ENCODE results near the gene PDZD2.
A peak's percentile ranks its signal among the peaks of the same experiment; 100 is the strongest.
"Not testable (repeated sequence)": the region's sequence is repeated elsewhere in the genome, so short reads cannot be mapped to it uniquely, and the experiment has no call there.

Gene PDZD2

GRCh38 chr5:31692561-31693221 lies 53.8 kb downstream of the PDZD2 start:
- DNase-seq, result no peak

- no peak for DNase-seq
These were observed 59.7 kb downstream of the PDZD2 start for GRCh38 chr5:31698673-31699072.

GRCh38 chr5:31701642-31702299 lies 62.8 kb downstream of the PDZD2 start:
- no peak for DNase-seq

- DNase-seq, result peak; percentile 2
These were observed 63.8 kb downstream of the PDZD2 start for GRCh38 chr5:31702712-31703111.

- DNase-seq, result no peak
These were observed 64.8 kb downstream of the PDZD2 start for GRCh38 chr5:31703757-31704156.

- no peak for DNase-seq
These were observed 67.3 kb downstream of the PDZD2 start for GRCh38 chr5:31706186-31706585.

- DNase-seq, result no peak
These were observed 68.4 kb downstream of the PDZD2 start for GRCh38 chr5:31707329-31707728.

GRCh38 chr5:31708089-31708488 lies 69.2 kb downstream of the PDZD2 start:
- DNase-seq, result no peak

GRCh38 chr5:31711363-31711762 lies 72.4 kb downstream of the PDZD2 start:
- DNase-seq, result no peak

GRCh38 chr5:31711935-31712592 lies 73.1 kb downstream of the PDZD2 start:
- DNase-seq, result no peak

- DNase-seq, result no peak
These were observed 78.6 kb downstream of the PDZD2 start for GRCh38 chr5:31717561-31717960.

- no peak for DNase-seq
These were observed 81.1 kb downstream of the PDZD2 start for GRCh38 chr5:31720004-31720403.

- no peak for DNase-seq
These were observed 81.9 kb downstream of the PDZD2 start for GRCh38 chr5:31720811-31721345.

GRCh38 chr5:31722111-31722510 lies 83.2 kb downstream of the PDZD2 start:
- DNase-seq, result no peak

- DNase-seq, result no peak
These were observed 87.1 kb downstream of the PDZD2 start for GRCh38 chr5:31725996-31726395.

- no peak for DNase-seq
These were observed 88.0 kb downstream of the PDZD2 start for GRCh38 chr5:31726952-31727351.

GRCh38 chr5:31728039-31728438 lies 89.1 kb downstream of the PDZD2 start:
- DNase-seq, result no peak

GRCh38 chr5:31728806-31729205 lies 89.9 kb downstream of the PDZD2 start:
- DNase-seq, result not testable (repeated sequence)

- no peak for DNase-seq
These were observed 91.2 kb downstream of the PDZD2 start for GRCh38 chr5:31730139-31730538.

- DNase-seq, result no peak
These were observed 92.1 kb downstream of the PDZD2 start for GRCh38 chr5:31731016-31731415.

GRCh38 chr5:31731710-31732301 lies 92.9 kb downstream of the PDZD2 start:
- DNase-seq, result no peak

GRCh38 chr5:31732821-31733220 lies 93.9 kb downstream of the PDZD2 start:
- DNase-seq, result not testable (repeated sequence)

GRCh38 chr5:31733371-31733770 lies 94.4 kb downstream of the PDZD2 start:
- no peak for DNase-seq

Measured in fibroblast of skin of scalp (primary cell).